Activated CD8-positive, alpha-beta T cell treated with anti-CD3 and anti-CD28 coated beads for 36 hours (primary cell): ENCODE data around the gene GOSR2. TPM values are rescaled to one million over a fixed set of nuclear protein-coding genes. Genes with fewer than 3 reads are reported as not detected.
"Not testable (repeated sequence)": the region's sequence is repeated elsewhere in the genome, so short reads cannot be mapped to it uniquely, and the experiment has no call there.

Source experiments
- ATAC-seq: fragments of 200-7000 bp; cut with Tn5 transposase; one replicate; pipeline ENCODE4 v1.10.0; 2021; ENCODE audit warnings: mild to moderate bottlenecking, moderate library complexity
- CTCF ChIA-PET: fragments of 350-600 bp; sonication (Branson Sonifier 250); formaldehyde crosslinking; loops from one replicate; lab custom pipeline; 2021; ENCODE audit warnings: antibody characterized with exemption; lab: Charles Lee
- POLR2A ChIA-PET: fragments of 350-600 bp; sonication (Branson Sonifier 250); formaldehyde crosslinking; loops from one replicate; lab custom pipeline; 2021; ENCODE audit warnings: antibody characterized with exemption; lab: Charles Lee
- DNase-seq: peaks from one replicate; pipeline ENCODE4 v3.0.0-alpha.2; 2020
- H3K27ac Mint-ChIP-seq: one replicate; pipeline ENCODE4 v1.8.0; 2021; ENCODE audit warnings: mild to moderate bottlenecking, mixed read lengths
- H3K27me3 Mint-ChIP-seq: one replicate; pipeline ENCODE4 v1.8.0; 2021; ENCODE audit warnings: mixed read lengths
- H3K36me3 Mint-ChIP-seq: one replicate; pipeline ENCODE4 v1.8.0; 2021; ENCODE audit warnings: low read depth, mixed read lengths
- H3K4me1 Mint-ChIP-seq: one replicate; pipeline ENCODE4 v1.8.0; 2021; ENCODE audit warnings: low read depth, mixed read lengths
- H3K4me3 Mint-ChIP-seq: one replicate; pipeline ENCODE4 v1.8.0; 2021; ENCODE audit warnings: mild to moderate bottlenecking, moderate library complexity, mixed read lengths
- H3K9me3 Mint-ChIP-seq: one replicate; pipeline ENCODE4 v1.8.0; 2021; ENCODE audit warnings: mixed read lengths
- intact Hi-C: fragments of 100-400 bp; cut with micrococcal nuclease; formaldehyde crosslinking; loops from one replicate; pipeline ENCODE4 v1.10.0; 2022
- total RNA-seq, 2 experiments: library from RNA; stranded (reverse); gene quantifications; one replicate each; pipeline ENCODE4 v1.2.3, GENCODE V29; 2021
- TF ChIP-seq, protein P1 (sequence below): fragments of 200-600 bp; IDR thresholded peaks from one replicate; pipeline ENCODE4 v1.8.0; 2022; ENCODE audit warnings: antibody characterized with exemption, mild to moderate bottlenecking

GOSR2 gene
- total RNA-seq, 2 experiments from 2014 or later: 44.8 to 50.0 TPM

DNA sequence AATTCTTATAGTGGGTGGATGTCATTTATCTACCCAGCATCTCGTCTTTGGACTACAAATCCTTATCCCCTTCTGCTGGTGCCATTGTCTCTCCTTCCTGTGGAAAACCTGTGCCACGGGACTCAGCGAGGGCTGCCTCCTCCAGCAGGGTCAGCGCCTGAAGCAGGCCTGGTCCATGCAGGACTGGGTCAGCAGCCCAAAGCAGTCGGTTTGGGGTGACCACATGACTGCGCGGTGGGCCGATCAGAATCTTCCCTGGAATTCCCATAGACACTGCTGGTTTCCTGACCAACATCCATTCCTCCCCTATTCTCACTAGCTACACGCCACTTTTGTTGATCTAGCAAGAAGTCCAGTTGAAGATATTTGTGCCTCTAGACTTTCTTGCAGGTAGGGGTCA, 29.2 kb downstream of the GOSR2 start:
- POLR2A ChIA-PET: no interaction called here

DNA sequence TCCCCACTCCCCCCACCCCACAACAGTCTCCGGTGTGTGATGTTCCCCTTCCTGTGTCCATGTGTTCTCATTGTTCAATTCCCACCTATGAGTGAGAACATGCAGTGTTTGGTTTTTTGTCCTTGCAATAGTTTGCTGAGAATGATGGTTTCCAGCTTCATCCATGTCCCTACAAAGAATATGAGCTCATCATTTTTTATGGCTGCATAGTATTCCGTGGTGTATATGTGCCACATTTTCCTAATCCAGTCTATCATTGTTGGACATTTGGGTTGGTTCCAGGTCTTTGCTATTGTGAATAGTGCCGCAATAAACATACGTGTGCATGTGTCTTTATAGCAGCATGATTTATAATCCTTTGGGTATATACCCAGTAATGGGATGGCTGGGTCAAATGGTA, 30.2 kb downstream of the GOSR2 start:
- POLR2A ChIA-PET, H3K4me1 Mint-ChIP-seq, ATAC-seq, H3K27ac Mint-ChIP-seq, DNase-seq, H3K4me3 Mint-ChIP-seq, H3K36me3 Mint-ChIP-seq, H3K9me3 Mint-ChIP-seq, intact Hi-C loops, H3K27me3 Mint-ChIP-seq: not testable (repeated sequence)
- CTCF ChIA-PET: interaction anchor here (3.4 kb wide), 1 partner anchor 10 kb away, joined by 13 read pairs; no protein-coding TSS in a partner anchor

More for the DNA sequence above, 29.2 kb downstream of the GOSR2 start:
- CTCF ChIA-PET: interaction anchor here (1.2 to 3.4 kb wide), 2 partner anchors 9 to 51 kb away, joined by 3 to 13 read pairs; no protein-coding TSS in a partner anchor
- no peaks in the 10 kb centered on the region for H3K4me1 Mint-ChIP-seq
- intact Hi-C loops: no loop called here
- no peak overlapping the region for H3K4me3 Mint-ChIP-seq
- H3K27ac Mint-ChIP-seq: no peak overlapping the region
- DNase-seq (no peak), ATAC-seq (no peak)
- peaks cover 5% of the 10 kb centered on the region for H3K36me3 Mint-ChIP-seq
- TF ChIP-seq, protein P1, sequence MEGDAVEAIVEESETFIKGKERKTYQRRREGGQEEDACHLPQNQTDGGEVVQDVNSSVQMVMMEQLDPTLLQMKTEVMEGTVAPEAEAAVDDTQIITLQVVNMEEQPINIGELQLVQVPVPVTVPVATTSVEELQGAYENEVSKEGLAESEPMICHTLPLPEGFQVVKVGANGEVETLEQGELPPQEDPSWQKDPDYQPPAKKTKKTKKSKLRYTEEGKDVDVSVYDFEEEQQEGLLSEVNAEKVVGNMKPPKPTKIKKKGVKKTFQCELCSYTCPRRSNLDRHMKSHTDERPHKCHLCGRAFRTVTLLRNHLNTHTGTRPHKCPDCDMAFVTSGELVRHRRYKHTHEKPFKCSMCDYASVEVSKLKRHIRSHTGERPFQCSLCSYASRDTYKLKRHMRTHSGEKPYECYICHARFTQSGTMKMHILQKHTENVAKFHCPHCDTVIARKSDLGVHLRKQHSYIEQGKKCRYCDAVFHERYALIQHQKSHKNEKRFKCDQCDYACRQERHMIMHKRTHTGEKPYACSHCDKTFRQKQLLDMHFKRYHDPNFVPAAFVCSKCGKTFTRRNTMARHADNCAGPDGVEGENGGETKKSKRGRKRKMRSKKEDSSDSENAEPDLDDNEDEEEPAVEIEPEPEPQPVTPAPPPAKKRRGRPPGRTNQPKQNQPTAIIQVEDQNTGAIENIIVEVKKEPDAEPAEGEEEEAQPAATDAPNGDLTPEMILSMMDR: no peak
- H3K27me3 Mint-ChIP-seq: peaks cover 1% of the 10 kb centered on the region
- H3K9me3 Mint-ChIP-seq: no peaks in the 10 kb centered on the region

DNA sequence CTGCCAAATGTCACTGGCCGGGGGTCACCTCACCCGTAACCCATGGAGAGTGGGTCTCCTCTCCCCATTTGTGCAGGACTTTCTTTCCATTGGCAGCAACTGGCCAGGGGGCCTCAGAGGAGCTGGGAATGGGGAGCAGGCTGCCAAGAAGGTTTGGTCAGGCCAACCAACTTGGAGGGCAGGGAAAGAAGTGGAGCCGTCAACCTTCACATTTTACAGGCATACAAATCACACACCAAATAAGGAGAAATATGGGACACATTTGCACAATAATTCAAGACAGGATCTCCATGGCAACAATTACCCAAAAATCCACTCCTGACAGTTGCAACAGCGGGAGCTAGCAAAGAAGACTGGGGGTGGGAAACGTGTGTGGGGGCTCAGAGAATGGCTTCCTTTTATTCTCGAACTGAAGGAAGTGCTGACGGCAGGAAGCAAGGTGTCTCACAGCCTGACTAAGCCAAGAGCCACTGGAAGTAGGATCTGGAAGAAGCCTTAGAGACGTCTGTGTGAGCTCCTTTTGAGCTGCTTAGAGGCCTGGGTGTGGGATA, 35.2 kb downstream of the GOSR2 start:
- no peak for ATAC-seq
- H3K4me3 Mint-ChIP-seq: no peak overlapping the region

DNA sequence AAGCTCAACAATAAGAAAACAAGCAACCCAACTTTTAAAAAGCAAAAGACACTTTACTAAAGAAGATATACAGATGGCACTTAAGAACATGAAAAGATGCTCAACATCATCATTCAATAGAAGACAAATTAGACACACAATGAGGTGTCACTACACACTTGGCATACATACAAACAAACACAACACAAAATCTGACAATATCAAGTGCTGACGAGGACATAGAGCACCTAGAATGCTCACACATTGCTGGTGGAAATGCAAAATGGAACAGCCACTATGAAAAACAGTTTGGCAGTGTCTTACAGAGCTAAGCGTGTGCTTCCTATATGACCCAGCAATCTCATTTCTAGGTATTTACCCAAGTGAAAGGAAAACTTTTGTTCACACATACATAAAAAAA, 37.2 kb downstream of the GOSR2 start:
- CTCF ChIA-PET: interaction anchor here (1.3 to 6.6 kb wide), 3 partner anchors 14 to 118 kb away, joined by 3 to 38 read pairs (median 4); no protein-coding TSS in a partner anchor

More for the DNA sequence above, 35.2 kb downstream of the GOSR2 start:
- Mint-ChIP-seq H3K36me3 (peaks cover 10% of the 10 kb centered on the region), H3K4me1 (peaks cover 5% of the 10 kb centered on the region), H3K9me3 (peaks cover 2% of the 10 kb centered on the region), H3K27ac (no peak overlapping the region), H3K27me3 (peaks cover 1% of the 10 kb centered on the region)
- intact Hi-C loops: no loop called here
- TF ChIP-seq, protein P1: no peak
- CTCF ChIA-PET: interaction anchor here (6.6 kb wide), 1 partner anchor 16 kb away, joined by 38 read pairs; no protein-coding TSS in a partner anchor
- DNase-seq: no peak
- POLR2A ChIA-PET: no interaction called here

DNA sequence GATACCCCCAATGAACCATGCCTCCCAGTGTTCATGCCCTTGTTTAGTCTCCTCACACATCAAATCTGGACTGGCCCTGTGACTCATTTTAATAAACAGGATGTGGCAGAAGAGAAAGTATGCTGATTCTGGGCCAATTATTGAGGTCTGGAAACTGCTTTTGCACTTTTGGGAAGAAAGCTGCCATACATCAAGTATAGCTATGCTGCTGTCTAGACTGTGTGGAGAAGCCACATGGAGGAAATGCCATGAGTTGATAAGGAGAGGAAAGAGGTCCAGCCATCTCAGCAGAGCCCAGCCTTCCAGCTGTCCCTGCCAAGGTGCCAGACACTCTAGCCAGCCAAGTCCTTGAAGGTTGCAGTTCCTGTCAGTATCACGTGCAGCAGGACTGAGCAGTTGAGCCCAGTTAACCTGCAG, 39.4 kb downstream of the GOSR2 start:
- CTCF ChIA-PET: interaction anchor here (0.7 to 6.6 kb wide), 2 partner anchors 21 to 37 kb away, joined by 3 to 38 read pairs; no protein-coding TSS in a partner anchor
- H3K27me3 Mint-ChIP-seq: no peaks in the 10 kb centered on the region
- intact Hi-C loops: no loop called here
- H3K36me3 Mint-ChIP-seq: peaks cover 4% of the 10 kb centered on the region
- no peak overlapping the region for H3K4me3 Mint-ChIP-seq
- H3K4me1 Mint-ChIP-seq: peaks cover 5% of the 10 kb centered on the region
- TF ChIP-seq, protein P1: no peak
- DNase-seq (no peak), ATAC-seq (peak; percentile 55)
- peaks cover 2% of the 10 kb centered on the region for H3K9me3 Mint-ChIP-seq
- no peak overlapping the region for H3K27ac Mint-ChIP-seq
- POLR2A ChIA-PET: no interaction called here

More for the DNA sequence above, 37.2 kb downstream of the GOSR2 start:
- DNase-seq (no peak), ATAC-seq (no peak)
- Mint-ChIP-seq H3K4me1 (peaks cover 5% of the 10 kb centered on the region), H3K36me3 (peaks cover 10% of the 10 kb centered on the region), H3K27me3 (no peaks in the 10 kb centered on the region), H3K4me3 (no peak overlapping the region), H3K9me3 (peaks cover 2% of the 10 kb centered on the region), H3K27ac (no peak overlapping the region)
- TF ChIP-seq, protein P1: no peak
- POLR2A ChIA-PET: interaction anchor here (1.0 to 1.5 kb wide), 2 partner anchors 8 to 70 kb away, joined by 3 read pairs; no protein-coding TSS in a partner anchor
- intact Hi-C loops: no loop called here
